K562 (cell line): ENCODE results near the gene CD68. TPM values are rescaled to one million over a fixed set of nuclear protein-coding genes. Genes with fewer than 3 reads are reported as not detected.

Source experiments
- ATAC-seq: fragments of 200-7000 bp; cut with Tn5 transposase; 3 replicates; pipeline ENCODE4 v1.9.1; 2020; ENCODE audit warnings: moderate library complexity
- BruUV-seq: library from RNA; stranded (reverse); fragments of 400-500 nt; replicated peaks from 2 replicates; lab custom pipeline; 2021; lab: Mats Ljungman, UMichigan
- CTCF ChIA-PET: fragments of 300-600 bp; formaldehyde crosslinking; extraction: SDS; loops from one replicate; lab custom pipeline; 2021; ENCODE audit warnings: low intra/inter-chr PET ratio; lab: Yijun Ruan, JAX
- POLR2A ChIA-PET: fragments of 300-600, 350-650 bp; sonication (Branson Sonifier 250); formaldehyde crosslinking; extraction: SDS; loops from one replicate; lab custom pipeline; 2021; ENCODE audit warnings: antibody characterized with exemption, inconsistent platforms; lab: Yijun Ruan, JAX
- DNase-seq, 4 experiments: peaks; one replicate each; pipeline versions ENCODE4 v3.0.0 to v3.0.0-alpha.2; 2011 to 2018; ENCODE audit warnings: low spot score in 3 of 4, mixed read lengths in 3 of 4; ENCODE audit errors: extremely low read depth in 1 of 4
- FAIRE-seq: peaks from 2 replicates; lab custom pipeline; 2011; peaks lifted over from hg19 to GRCh38; lab: Jason Lieb, UNC
- H2AFZ ChIP-seq: 2 replicates; pipeline ENCODE4 v1.6.0; 2011; ENCODE audit warnings: low read depth, low read length, control low read depth, inconsistent platforms
- H3K27ac ChIP-seq: fragments of 200-600 bp; 3 replicates; pipeline ENCODE4 v1.8.0; 2011; ENCODE audit warnings: low read depth, mild to moderate bottlenecking, control low read depth, inconsistent platforms, low read length, moderate library complexity, mixed read lengths; ENCODE audit errors: extremely low read depth
- H3K27me3 ChIP-seq, 2 experiments: fragments of 300-600 bp in 1 of 2; 2 replicates in 1 of 2; 3 replicates in 1 of 2; pipeline versions ENCODE4 v1.6.0 to v1.8.0; 2011; ENCODE audit warnings: inconsistent platforms in 2 of 2, low read length in 2 of 2, mild to moderate bottlenecking in 1 of 2, mixed read lengths in 1 of 2, moderate library complexity in 1 of 2; ENCODE audit not compliant: control insufficient read depth in 2 of 2, insufficient read depth in 2 of 2
- H3K36me3 ChIP-seq: fragments of 300-600 bp; 3 replicates; pipeline ENCODE4 v1.8.0; 2011; ENCODE audit warnings: mild to moderate bottlenecking, low read length, inconsistent platforms; ENCODE audit not compliant: control insufficient read depth, insufficient read depth
- H3K4me1 ChIP-seq, 2 experiments: fragments of 200-600 bp in 1 of 2; replicated peaks in 1 of 2; 2 replicates in 1 of 2; 3 replicates in 1 of 2; pipeline versions ENCODE4 v1.5.1 to v1.8.0; 2011; ENCODE audit warnings: inconsistent platforms in 2 of 2, low read length in 2 of 2, mild to moderate bottlenecking in 1 of 2, mixed read lengths in 1 of 2, moderate library complexity in 1 of 2; ENCODE audit not compliant: control insufficient read depth in 2 of 2, insufficient read depth in 2 of 2
- H3K4me2 ChIP-seq: 2 replicates; pipeline ENCODE4 v1.6.1; 2011; ENCODE audit warnings: low read length, control low read depth, inconsistent platforms, mixed read lengths; ENCODE audit not compliant: insufficient read depth
- H3K4me3 ChIP-seq: fragments of 200-600 bp; sonication (generic), shearing (Covaris generic); 2 replicates; pipeline ENCODE4 v1.5.1; 2016; ENCODE audit warnings: control low read depth, inconsistent platforms
- H3K79me2 ChIP-seq: fragments of 200-600 bp; 3 replicates; pipeline ENCODE4 v1.8.0; 2011; ENCODE audit warnings: low read length, inconsistent platforms; ENCODE audit not compliant: control insufficient read depth, insufficient read depth
- H3K9ac ChIP-seq, 2 experiments: 2 replicates each; pipeline versions ENCODE4 v1.6.0 to v1.6.1; 2011; ENCODE audit warnings: low read depth in 2 of 2, low read length in 2 of 2, control low read depth in 1 of 2, inconsistent platforms in 1 of 2, mild to moderate bottlenecking in 1 of 2, mixed read lengths in 1 of 2; ENCODE audit not compliant: insufficient read depth in 1 of 2
- H3K9me1 ChIP-seq: one replicate; pipeline ENCODE4 v1.6.0; 2011; ENCODE audit warnings: inconsistent platforms, mild to moderate bottlenecking, low read length, moderate library complexity; ENCODE audit not compliant: control insufficient read depth, insufficient read depth
- H3K9me3 ChIP-seq: replicated peaks from 2 replicates; pipeline ENCODE4 v1.5.1; 2011; ENCODE audit warnings: low read depth, low read length, inconsistent platforms; ENCODE audit not compliant: control insufficient read depth, insufficient read depth
- H4K20me1 ChIP-seq: replicated peaks from 2 replicates; pipeline ENCODE4 v1.6.1; 2011; ENCODE audit warnings: low read length, inconsistent platforms, mixed read lengths; ENCODE audit not compliant: control insufficient read depth, insufficient read depth
- CBX5 ChIP-seq: IDR thresholded peaks from 2 replicates; pipeline ENCODE4 v1.6.1; 2014; ENCODE audit warnings: low read depth, borderline replicate concordance
- HDAC6 ChIP-seq: IDR thresholded peaks from 2 replicates; pipeline ENCODE4 v1.6.1; 2012; ENCODE audit warnings: low read depth, mild to moderate bottlenecking, control low read depth, inconsistent platforms, low read length, moderate library complexity
- KDM5B ChIP-seq: fragments of 200-600 bp; sonication (generic); IDR thresholded peaks from 2 replicates; pipeline ENCODE4 v1.6.1; 2012; ENCODE audit warnings: low read depth, mild to moderate bottlenecking, moderate library complexity, low read length, control low read depth, inconsistent platforms; ENCODE audit not compliant: insufficient replicate concordance
- LARP7 ChIP-seq: fragments of 450-650 bp; IDR thresholded peaks from 2 replicates; pipeline ENCODE4 v1.6.1; 2016
- NR4A1 ChIP-seq, 2 experiments: fragments of 250-450 bp in 1 of 2; fragments of 450-650 bp in 1 of 2; sonication (Bioruptor Pico) in 1 of 2; IDR thresholded peaks; 2 replicates each; pipeline versions ENCODE4 v1.4.0 to v1.6.1; 2016 to 2020; ENCODE audit warnings: mild to moderate bottlenecking in 2 of 2, missing compliant biosample characterization in 1 of 2, missing genetic modification characterization in 1 of 2, moderate library complexity in 1 of 2
- POLR2G ChIP-seq: fragments of 200-400 bp; formaldehyde crosslinking; IDR thresholded peaks from 2 replicates; pipeline ENCODE4 v1.6.1; 2017; ENCODE audit warnings: low read depth, mild to moderate bottlenecking, antibody characterized with exemption, low read length, moderate library complexity
- RBM17 ChIP-seq: fragments of 200-400 bp; formaldehyde crosslinking; IDR thresholded peaks from 2 replicates; pipeline ENCODE4 v1.6.1; 2017; ENCODE audit warnings: low read depth, mild to moderate bottlenecking, low read length, borderline replicate concordance
- TAF7 ChIP-seq: fragments of 450-650 bp; IDR thresholded peaks from 2 replicates; pipeline ENCODE4 v1.6.1; 2016; ENCODE audit warnings: missing genetic modification characterization, missing compliant biosample characterization
- U2AF1 ChIP-seq: fragments of 200-400 bp; formaldehyde crosslinking; optimal IDR thresholded peaks from 2 replicates; pipeline ENCODE3; 2017; ENCODE audit warnings: mild to moderate bottlenecking, low read depth, low read length, moderate library complexity
- ZBTB7A ChIP-seq: IDR thresholded peaks from 2 replicates; pipeline ENCODE4 v1.6.1; 2011; ENCODE audit warnings: low read depth, mild to moderate bottlenecking, low read length, moderate library complexity, borderline replicate concordance; ENCODE audit not compliant: control insufficient read depth
- WGBS: fragments of 100-300 bp; shearing (Covaris generic); methylation state at CpG from one replicate; pipeline ENCODE4 v1.1.6; 2016; ENCODE audit warnings: low coverage, mixed read lengths; ENCODE audit not compliant: insufficient coverage; ENCODE audit errors: missing lambda C conversion rate; 5-methylcytosine and 5-hydroxymethylcytosine counted together
- in situ Hi-C: fragments of 300-500 bp; cut with MboI; formaldehyde crosslinking; loops from 4 replicates; pipeline ENCODE4 v1.15.0; 2018; ENCODE audit warnings: inconsistent platforms, mixed read lengths
- intact Hi-C: fragments of 100-400 bp; cut with micrococcal nuclease; formaldehyde crosslinking; loops from 2 replicates; pipeline ENCODE4 v1.14.2; 2022
- polyA plus RNA-seq, 8 experiments: library from polyadenylated mRNA; depleted of rRNA in 4 of 8; stranded (reverse) in 5 of 8; unstranded in 3 of 8; fragments of >200 nt; fragmentation: Nextera tagmentation in 2 of 8; fragmentation: Illumina TruSeq in 1 of 8; extraction: Ambion mirVana in 2 of 8; extraction: Trizol in 1 of 8; gene quantifications; 2 replicates each; pipeline versions ENCODE4 v1.2.1 to v1.2.3, GENCODE V29; 2011 to 2014; ENCODE audit warnings: inconsistent platforms in 1 of 8, missing spikeins in 1 of 8
- total RNA-seq, 7 experiments: library from RNA; depleted of rRNA in 6 of 7; stranded (reverse); fragments of >200 nt in 6 of 7; fragmentation: Illumina TruSeq in 2 of 7; extraction: Trizol in 2 of 7; gene quantifications; 2 replicates each; pipeline versions ENCODE4 v1.2.1 to v1.2.3, GENCODE V29; 2011 to 2021; ENCODE audit warnings: low replicate concordance in 1 of 7
- TF ChIP-seq, protein P1 (sequence below): fragments of 250-450 bp; sonication (Bioruptor Pico); IDR thresholded peaks from 2 replicates; pipeline ENCODE4 v1.5.0; 2021; ENCODE audit warnings: mild to moderate bottlenecking, moderate library complexity

Gene CD68
- total and polyA plus RNA-seq, 9 of the 15 experiments (the other 6 are each of a cell fraction or from before 2014, with no cell fraction given) = 28.2 to 89.8 (median 37.7) TPM

GRCh38 chr17:7590743-7591142, 11.3 kb downstream of the CD68 start:
- peak; percentile 60 for TF ChIP-seq POLR2G
- TF ChIP-seq KDM5B = no peak
- TF ChIP-seq ZBTB7A = 0 out of 2 replicates have a peak, but pooled peaks have one; percentile 8
- no peak for TF ChIP-seq CBX5
- TF ChIP-seq RBM17 = no peak
- TF ChIP-seq, all 486 proteins: peak for 2
- peaks cover 27 to 42% of the 10 kb centered on the region in 2 experiments for H3K4me1 ChIP-seq
- POLR2A ChIA-PET = interaction anchor here (0.9 to 1.1 kb wide), 2 partner anchors 17 to 24 kb away, joined by 3 read pairs; partner anchors contain the start of gene FXR2
- H4K20me1 ChIP-seq = no peaks in the 10 kb centered on the region
- no peak for ATAC-seq
- H3K27me3 ChIP-seq = no peaks in the 10 kb centered on the region
- DNase-seq = no peak
- H3K36me3 ChIP-seq = peaks cover 86% of the 10 kb centered on the region
- H3K9me1 ChIP-seq = no peaks in the 10 kb centered on the region
- CTCF ChIA-PET = no interaction called here
- no peak overlapping the region for H2AFZ ChIP-seq
- H3K9me3 ChIP-seq = no peaks in the 10 kb centered on the region
- peaks cover 33% of the 10 kb centered on the region for H3K79me2 ChIP-seq
- 86% methylated on average over 1 of the region's 4 CpGs for WGBS
- H3K4me2 ChIP-seq = no peak overlapping the region
- in situ Hi-C loops (no loop called here), intact Hi-C loops (no loop called here)
- BruUV-seq = no TSS peak
- no peak overlapping the region for H3K4me3 ChIP-seq
- no peak for FAIRE-seq
- H3K27ac ChIP-seq = no peak overlapping the region
- H3K9ac ChIP-seq = 0 out of 4 replicates have a peak overlapping the region, but pooled peaks of 1 of the 2 experiments have one; percentile 49

DNA sequence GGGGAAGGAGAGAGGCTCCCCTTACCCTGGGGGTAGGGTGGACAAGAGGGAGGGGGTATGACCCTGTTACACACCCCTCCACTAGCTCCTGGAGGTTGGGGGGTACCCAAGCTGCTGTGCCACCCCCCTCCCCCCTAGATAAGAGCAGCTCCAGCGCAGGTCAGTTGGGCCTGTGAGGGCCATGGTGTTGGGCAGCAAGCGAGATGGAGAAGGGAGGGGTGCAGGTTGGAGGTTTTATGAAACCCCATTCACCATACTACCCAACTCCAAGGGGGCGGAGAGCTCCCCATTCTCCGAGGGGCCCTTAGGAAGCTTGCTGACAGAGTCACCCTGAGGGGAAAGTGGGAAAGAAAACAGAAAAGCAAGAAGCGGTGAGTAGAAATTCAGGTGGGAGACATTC, 12.2 kb downstream of the CD68 start:
- BruUV-seq = no TSS peak
- Histone ChIP-seq H3K4me3 (no peak overlapping the region), H3K79me2 (peaks cover 25% of the 10 kb centered on the region), H3K27ac (no peak overlapping the region), H3K27me3 (no peaks in the 10 kb centered on the region), H3K9me3 (no peaks in the 10 kb centered on the region), H4K20me1 (no peaks in the 10 kb centered on the region), H3K36me3 (peaks cover 91% of the 10 kb centered on the region), H3K9ac (no peak overlapping the region), H3K9me1 (no peaks in the 10 kb centered on the region), H2AFZ (no peak overlapping the region), H3K4me1 (peaks cover 20 to 34% of the 10 kb centered on the region in 2 experiments), H3K4me2 (no peak overlapping the region)
- WGBS = 96% methylated on average over 3 of the region's 5 CpGs
- DNase-seq (no peak), FAIRE-seq (no peak), ATAC-seq (no peak)
- CTCF ChIA-PET = no interaction called here
- POLR2A ChIA-PET = interaction anchor here (0.6 to 0.7 kb wide), 3 partner anchors 10 to 14 kb away, joined by 3 to 4 read pairs (median 3); no protein-coding TSS in a partner anchor
- intact Hi-C loops = no loop called here
- in situ Hi-C loops = no loop called here
- TF ChIP-seq, protein P1, sequence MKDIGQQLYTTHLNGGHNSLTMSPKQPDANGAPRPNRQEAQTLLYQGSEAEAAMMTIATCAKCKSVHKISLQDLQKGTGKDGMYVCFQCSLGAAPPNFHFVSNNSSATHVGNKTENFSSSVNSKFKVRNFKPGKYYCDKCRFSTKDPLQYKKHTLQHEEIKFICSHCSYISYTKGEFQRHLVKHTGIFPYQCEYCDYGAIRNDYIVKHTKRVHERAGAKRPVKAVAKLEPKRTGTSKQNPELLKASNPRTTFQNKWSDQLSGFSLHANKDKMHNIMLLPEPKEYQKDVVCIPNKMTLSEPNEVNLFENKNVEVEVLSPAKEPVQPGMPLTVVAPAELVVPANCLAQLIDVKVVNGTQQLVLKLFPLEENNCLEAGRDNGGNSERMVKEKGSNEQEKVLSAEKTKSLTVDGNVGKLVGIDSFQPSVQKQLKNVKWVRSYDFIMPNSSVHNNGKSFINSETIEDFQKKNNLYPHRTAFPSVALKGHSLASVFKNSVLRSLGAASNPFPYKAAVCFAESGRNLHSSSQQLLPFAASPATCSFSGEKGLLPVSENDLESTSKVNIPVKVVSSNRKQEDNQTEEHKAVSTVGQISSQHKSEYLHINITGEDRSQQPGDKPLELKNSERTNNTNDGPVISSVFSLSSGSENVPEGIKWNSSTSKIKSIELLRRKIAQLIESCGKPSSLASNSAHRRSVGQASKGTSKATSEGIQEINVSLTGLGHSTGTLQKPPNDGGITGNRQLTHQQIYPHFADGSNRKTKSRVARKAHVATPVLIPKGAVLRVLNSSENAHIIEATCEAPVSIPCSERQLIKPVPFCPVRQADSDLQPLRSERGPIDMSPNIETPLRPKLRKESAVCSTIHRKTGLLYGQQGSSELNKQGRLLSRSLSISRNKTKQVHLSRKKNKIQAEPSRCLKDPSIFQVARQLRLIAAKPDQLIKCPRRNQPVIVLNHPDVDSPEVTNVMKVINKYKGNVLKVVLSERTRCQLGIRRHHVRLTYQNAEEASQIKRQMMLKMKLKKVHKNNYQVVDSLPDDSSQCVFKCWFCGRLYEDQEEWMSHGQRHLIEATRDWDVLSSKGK = no peak
- TF ChIP-seq NR4A1 (CRISPR knock-in tag; IDR thresholded peaks at IDR 0.05) (no peak), NR4A1 (tag; IDR thresholded peaks at IDR 0.05) (no peak), TAF7 (tag) (no peak), LARP7 (no peak), HDAC6 (no peak), U2AF1 (no peak)
